Testis (tissue), 2 donors: ENCODE results near the gene MFSD11.
"Not testable (repeated sequence)": the region's sequence is repeated elsewhere in the genome, so short reads cannot be mapped to it uniquely, and the experiment has no call there.

Source experiments
- POLR2A ChIP-seq: fragments of 450-650 bp; IDR thresholded peaks from one replicate; pipeline ENCODE4 v1.6.1; 2017; ENCODE audit warnings: antibody characterized with exemption, mild to moderate bottlenecking, moderate library complexity
- TF ChIP-seq, protein P1 (sequence below), 3 experiments: fragments of 450-650 bp in 2 of 3; fragments of 200-600 bp in 1 of 3; sonication (generic) in 1 of 3; IDR thresholded peaks; one replicate each; pipeline ENCODE4 v1.5.1; 2016 to 2019; ENCODE audit warnings: antibody characterized with exemption in 3 of 3, mild to moderate bottlenecking in 2 of 3, moderate library complexity in 1 of 3

DNA sequence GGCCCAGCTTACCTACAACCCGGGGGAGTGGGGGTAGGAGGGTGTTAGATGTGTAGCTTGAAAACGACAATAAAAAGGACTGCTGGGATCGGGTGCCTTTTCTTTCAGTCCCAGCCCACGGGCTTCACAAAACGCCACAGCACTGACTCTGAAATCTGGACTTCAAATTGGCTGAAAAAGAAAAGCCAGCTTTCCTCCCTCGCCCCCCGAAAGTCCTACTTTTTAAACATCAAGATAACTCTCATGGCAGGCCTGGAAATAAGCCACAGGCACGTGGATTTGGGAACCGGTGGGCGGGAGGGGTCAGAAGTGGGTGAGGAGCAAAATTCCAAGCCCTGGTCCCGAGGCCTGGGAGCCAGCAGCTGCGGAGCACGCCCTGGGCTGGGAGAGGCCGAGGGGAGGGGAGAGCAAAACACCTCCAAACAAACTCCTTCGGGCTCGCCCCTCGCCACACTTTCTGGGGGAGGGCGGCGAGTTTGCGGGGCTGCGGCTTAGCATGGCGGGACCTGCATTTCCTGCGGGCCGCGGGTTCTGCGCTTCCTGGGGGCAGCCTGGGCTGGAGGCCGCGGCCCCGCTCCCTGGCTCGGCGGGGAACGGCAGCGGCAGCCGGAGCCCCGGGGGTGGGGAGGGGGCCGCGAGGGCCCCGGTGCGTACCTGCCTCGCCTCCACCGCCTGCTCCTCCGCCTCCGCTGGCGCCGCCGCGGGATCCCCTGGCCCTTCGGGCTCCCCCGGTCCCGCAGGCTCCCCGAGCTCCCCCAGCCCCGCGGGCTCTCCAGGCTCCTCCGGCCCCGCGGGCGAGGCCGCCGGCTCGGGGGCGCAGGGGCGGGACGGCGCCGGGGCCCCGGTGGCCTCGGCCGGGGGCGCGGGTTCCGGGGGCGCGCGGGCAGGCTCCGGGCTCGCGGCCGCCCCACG, 27.7 kb upstream of the MFSD11 start:
- TF ChIP-seq, protein P1, sequence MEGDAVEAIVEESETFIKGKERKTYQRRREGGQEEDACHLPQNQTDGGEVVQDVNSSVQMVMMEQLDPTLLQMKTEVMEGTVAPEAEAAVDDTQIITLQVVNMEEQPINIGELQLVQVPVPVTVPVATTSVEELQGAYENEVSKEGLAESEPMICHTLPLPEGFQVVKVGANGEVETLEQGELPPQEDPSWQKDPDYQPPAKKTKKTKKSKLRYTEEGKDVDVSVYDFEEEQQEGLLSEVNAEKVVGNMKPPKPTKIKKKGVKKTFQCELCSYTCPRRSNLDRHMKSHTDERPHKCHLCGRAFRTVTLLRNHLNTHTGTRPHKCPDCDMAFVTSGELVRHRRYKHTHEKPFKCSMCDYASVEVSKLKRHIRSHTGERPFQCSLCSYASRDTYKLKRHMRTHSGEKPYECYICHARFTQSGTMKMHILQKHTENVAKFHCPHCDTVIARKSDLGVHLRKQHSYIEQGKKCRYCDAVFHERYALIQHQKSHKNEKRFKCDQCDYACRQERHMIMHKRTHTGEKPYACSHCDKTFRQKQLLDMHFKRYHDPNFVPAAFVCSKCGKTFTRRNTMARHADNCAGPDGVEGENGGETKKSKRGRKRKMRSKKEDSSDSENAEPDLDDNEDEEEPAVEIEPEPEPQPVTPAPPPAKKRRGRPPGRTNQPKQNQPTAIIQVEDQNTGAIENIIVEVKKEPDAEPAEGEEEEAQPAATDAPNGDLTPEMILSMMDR (IDR thresholded peaks at IDR 0.05): not testable (repeated sequence)
- not testable (repeated sequence) for TF ChIP-seq POLR2A
